AG04449 (cell line): ENCODE measurements around the gene ADAMTS19.

Experiments
- CTCF ChIA-PET: fragments of 350-600 bp; formaldehyde crosslinking; extraction: SDS; loops from one replicate; lab custom pipeline; 2021; ENCODE audit warnings: antibody characterized with exemption; lab: Yijun Ruan, JAX
- POLR2A ChIA-PET: fragments of 400-600, 350-600 bp; formaldehyde crosslinking; extraction: SDS; loops from one replicate; lab custom pipeline; 2020; ENCODE audit warnings: antibody characterized with exemption, inconsistent platforms; lab: Yijun Ruan, JAX
- DNase-seq: peaks from one replicate; pipeline ENCODE4 v3.0.0-alpha.2; 2010; ENCODE audit warnings: low read depth, low spot score
- H3K4me3 ChIP-seq: 2 replicates; pipeline ENCODE4 v1.5.1; 2011; ENCODE audit warnings: low read depth, mild to moderate bottlenecking, control low read depth, low read length
- CTCF ChIP-seq: IDR thresholded peaks from one replicate; pipeline ENCODE4 v1.5.1; 2011; ENCODE audit warnings: mild to moderate bottlenecking, moderate library complexity, low read length, control low read depth, inconsistent platforms; ENCODE audit not compliant: insufficient read depth; ENCODE audit errors: missing control alignments

ADAMTS19 gene

GRCh38 chr5:129639331-129639730 is 179.2 kb downstream of the ADAMTS19 start:
- DNase-seq, result no peak
- H3K4me3 ChIP-seq, result no peak overlapping the region
- POLR2A ChIA-PET, result no interaction called here
- CTCF ChIA-PET, result no interaction called here
- no peak for TF ChIP-seq CTCF

GRCh38 chr5:129652349-129653056 is 192.4 kb downstream of the ADAMTS19 start:
- no peak for TF ChIP-seq CTCF
- ChIA-PET POLR2A (no interaction called here), CTCF (interaction anchor here (1.8 kb wide), 1 partner anchor 12 kb away, joined by 5 read pairs; no protein-coding TSS in a partner anchor)
- H3K4me3 ChIP-seq, result no peak overlapping the region
- no peak for DNase-seq

- CTCF ChIA-PET, result no interaction called here
- no peak for TF ChIP-seq CTCF
- DNase-seq, result no peak
- no peak overlapping the region for H3K4me3 ChIP-seq
- POLR2A ChIA-PET, result no interaction called here
These were observed 192.9 kb downstream of the ADAMTS19 start for GRCh38 chr5:129653057-129653375.

- H3K4me3 ChIP-seq, result no peak overlapping the region
- POLR2A ChIA-PET, result no interaction called here
- no peak for DNase-seq
- CTCF ChIA-PET, result no interaction called here
- no peak for TF ChIP-seq CTCF
These were observed 193.3 kb downstream of the ADAMTS19 start for GRCh38 chr5:129653442-129653841.

GRCh38 chr5:129656952-129657351 is 196.9 kb downstream of the ADAMTS19 start:
- no peak for DNase-seq
- no peak overlapping the region for H3K4me3 ChIP-seq
- no peak for TF ChIP-seq CTCF
- ChIA-PET CTCF (interaction anchor here (1.7 kb wide), 1 partner anchor 114 kb away, joined by 5 read pairs; no protein-coding TSS in a partner anchor), POLR2A (no interaction called here)

- ChIA-PET POLR2A (no interaction called here), CTCF (interaction anchor here (1.7 kb wide), 1 partner anchor 112 kb away, joined by 5 read pairs; no protein-coding TSS in a partner anchor)
- TF ChIP-seq CTCF, result no peak
- no peak overlapping the region for H3K4me3 ChIP-seq
- no peak for DNase-seq
These were observed 198.7 kb downstream of the ADAMTS19 start for GRCh38 chr5:129658801-129659200.
